ENCODE data around the gene ARHGEF28. TPM values are rescaled to one million over a fixed set of nuclear protein-coding genes. Genes with fewer than 3 reads are reported as not detected.
A peak's percentile ranks its signal among the peaks of the same experiment; 100 is the strongest.

Gene ARHGEF28
- total RNA-seq, 1 donor: 0.27 TPM

- no peak for DNase-seq (ENCODE audit: low read depth in 2 of 3, low spot score in 2 of 3)
These were observed 210.6 kb downstream of the ARHGEF28 start for GRCh38 chr5:73836607-73837006.

GRCh38 chr5:73838901-73839300 is 212.9 kb downstream of the ARHGEF28 start:
- no peak for DNase-seq (ENCODE audit: low read depth in 2 of 3, low spot score in 2 of 3)

GRCh38 chr5:73841641-73842040 is 215.6 kb downstream of the ARHGEF28 start:
- DNase-seq (ENCODE audit: low read depth in 2 of 3, low spot score in 2 of 3): no peak

- no peak for DNase-seq (ENCODE audit: low read depth in 2 of 3, low spot score in 2 of 3)
These were observed 218.2 kb downstream of the ARHGEF28 start for GRCh38 chr5:73844165-73844564.

GRCh38 chr5:73851471-73852181 is 225.6 kb downstream of the ARHGEF28 start:
- no peak for DNase-seq (ENCODE audit: low read depth in 2 of 3, low spot score in 2 of 3)

GRCh38 chr5:73853091-73853490 is 227.1 kb downstream of the ARHGEF28 start:
- DNase-seq (ENCODE audit: low read depth in 2 of 3, low spot score in 2 of 3): no peak

GRCh38 chr5:73856997-73857396 is 231.0 kb downstream of the ARHGEF28 start:
- DNase-seq (ENCODE audit: low read depth in 2 of 3, low spot score in 2 of 3): no peak

GRCh38 chr5:73857446-73857845 is 231.4 kb downstream of the ARHGEF28 start:
- DNase-seq (ENCODE audit: low read depth in 2 of 3, low spot score in 2 of 3): no peak

- no peak for DNase-seq (ENCODE audit: low read depth in 2 of 3, low spot score in 2 of 3)
These were observed 232.1 kb downstream of the ARHGEF28 start for GRCh38 chr5:73858054-73858453.

GRCh38 chr5:73858776-73859175 is 232.8 kb downstream of the ARHGEF28 start:
- DNase-seq (ENCODE audit: low read depth in 2 of 3, low spot score in 2 of 3): no peak

GRCh38 chr5:73859696-73860095 is 233.7 kb downstream of the ARHGEF28 start:
- no peak for DNase-seq (ENCODE audit: low read depth in 2 of 3, low spot score in 2 of 3)

- DNase-seq (ENCODE audit: low read depth in 2 of 3, low spot score in 2 of 3): peak in 1 of 3 donors; percentile 3
These were observed 235.5 kb downstream of the ARHGEF28 start for GRCh38 chr5:73861313-73861988.

GRCh38 chr5:73862796-73863195 is 236.8 kb downstream of the ARHGEF28 start:
- DNase-seq (ENCODE audit: low read depth in 2 of 3, low spot score in 2 of 3): no peak

GRCh38 chr5:73863876-73864275 is 237.9 kb downstream of the ARHGEF28 start:
- DNase-seq (ENCODE audit: low read depth in 2 of 3, low spot score in 2 of 3): no peak

GRCh38 chr5:73865315-73865714 is 239.3 kb downstream of the ARHGEF28 start:
- DNase-seq (ENCODE audit: low read depth in 2 of 3, low spot score in 2 of 3): no peak

GRCh38 chr5:73867345-73868335 is 241.6 kb downstream of the ARHGEF28 start:
- DNase-seq (ENCODE audit: low read depth in 2 of 3, low spot score in 2 of 3): no peak

GRCh38 chr5:73883646-73884045 is 257.6 kb downstream of the ARHGEF28 start:
- DNase-seq (ENCODE audit: low read depth in 2 of 3, low spot score in 2 of 3): no peak

GRCh38 chr5:73887688-73888087 is 261.7 kb downstream of the ARHGEF28 start:
- DNase-seq (ENCODE audit: low read depth in 2 of 3, low spot score in 2 of 3): no peak

GRCh38 chr5:73890569-73890968 is 264.6 kb downstream of the ARHGEF28 start:
- no peak for DNase-seq (ENCODE audit: low read depth in 2 of 3, low spot score in 2 of 3)

- DNase-seq (ENCODE audit: low read depth in 2 of 3, low spot score in 2 of 3): no peak
These were observed 266.2 kb downstream of the ARHGEF28 start for GRCh38 chr5:73892218-73892617.

- DNase-seq (ENCODE audit: low read depth in 2 of 3, low spot score in 2 of 3): no peak
These were observed 266.8 kb downstream of the ARHGEF28 start for GRCh38 chr5:73892806-73893205.
